ENCODE measurements around the gene PSAP. TPM values are rescaled to one million over a fixed set of nuclear protein-coding genes. Genes with fewer than 3 reads are reported as not detected.

The PSAP gene
- polyA plus RNA-seq, 3 donors: 3,391 to 8,673 (median 7,346) TPM

DNA sequence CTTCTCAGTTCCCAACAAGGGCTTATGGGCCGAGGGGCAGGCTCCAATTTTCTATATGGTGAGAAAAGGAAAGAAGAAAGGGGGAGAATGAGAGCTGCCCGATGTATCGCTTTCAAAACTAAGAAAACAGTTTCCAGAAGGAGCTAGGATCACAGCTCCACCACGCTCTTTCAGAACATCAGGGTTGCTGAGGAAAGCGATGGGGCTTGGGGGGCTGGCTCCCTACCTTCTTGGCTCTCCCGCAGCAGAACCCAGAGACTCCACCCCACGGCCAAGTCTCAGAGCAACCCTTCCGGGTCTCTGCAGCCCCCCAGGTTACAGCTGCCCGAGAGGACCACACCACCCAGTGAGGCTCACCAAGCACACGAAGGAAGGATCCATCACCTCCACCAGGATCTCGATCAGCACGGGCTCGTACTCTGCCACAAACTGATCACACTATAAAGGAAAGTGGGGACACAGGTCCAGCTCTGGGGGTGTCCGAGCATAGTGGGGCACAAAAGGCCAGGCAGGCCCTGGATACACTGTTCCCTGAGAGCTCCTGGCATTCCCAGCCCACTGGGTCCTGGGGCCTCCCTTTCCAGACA is 32.3 kb downstream of the PSAP start:
- whole genome bisulfite sequencing (ENCODE audit: insufficient coverage): 91% methylated on average over 6 of the region's 14 CpGs
- no peaks in the 10 kb centered on the region for H3K9me3 ChIP-seq (replicated peaks in 1 of 2; ENCODE audit: control insufficient read depth in 1 of 2, insufficient read depth in 1 of 2, low read length in 2 of 2)
- no peak overlapping the region for H2AFZ ChIP-seq (ENCODE audit: insufficient read depth, low read depth, low read length, poor library complexity, severe bottlenecking)
- peaks cover 97 to 99% of the 10 kb centered on the region in 2 donors for H3K4me1 ChIP-seq (ENCODE audit: control insufficient read depth in 1 of 2, insufficient read depth in 2 of 2, low read length in 2 of 2)
- peak overlapping the region; percentile 21 to 48 for H3K4me3 Mint-ChIP-seq
- peak overlapping the region; percentile 58 for H3K9ac ChIP-seq (ENCODE audit: insufficient read depth, low read length, poor library complexity, severe bottlenecking)
- H3K9me3 Mint-ChIP-seq: no peaks in the 10 kb centered on the region
- peak overlapping the region in 1 of 3 experiments; percentile 46 for H3K4me3 ChIP-seq (replicated peaks in 1 of 3; ENCODE audit: low read depth in 2 of 3, low read length in 3 of 3)
- H3K27me3 ChIP-seq (ENCODE audit: control insufficient read depth in 2 of 2, insufficient read depth in 2 of 2, low read length in 2 of 2): no peaks in the 10 kb centered on the region
- H3K4me2 ChIP-seq (replicated peaks; ENCODE audit: extremely low read depth, low read length, poor library complexity, severe bottlenecking): peak overlapping the region; percentile 40
- H3K36me3 Mint-ChIP-seq: peaks cover 96 to 98% of the 10 kb centered on the region in 2 donors
- peak overlapping the region; percentile 89 to 95 for H3K27ac ChIP-seq (ENCODE audit: low read depth in 1 of 2, low read length in 2 of 2)
- peaks cover 94 to 100% of the 10 kb centered on the region in 2 donors for H3K36me3 ChIP-seq (replicated peaks in 1 of 2; ENCODE audit: control insufficient read depth in 1 of 2, insufficient read depth in 2 of 2, low read length in 2 of 2)
- peaks cover 100% of the 10 kb centered on the region for H4K20me1 ChIP-seq (ENCODE audit: insufficient read depth, low read length)
- no peak for TF ChIP-seq CTCF (IDR thresholded peaks at IDR 0.05)
- DNase-seq: no peak
- intact Hi-C loops (cut with micrococcal nuclease): loop anchor here in 1 of 2 donors (10.0 kb wide), 1 partner anchor 504 kb away; the partner anchor contains the start of gene SLC29A3
- H3K4me1 Mint-ChIP-seq: peaks cover 96% of the 10 kb centered on the region
- peak overlapping the region; percentile 96 to 98 (median 98) for H3K27ac Mint-ChIP-seq
- H3K27me3 Mint-ChIP-seq (ENCODE audit: low read depth in 3 of 3): peaks cover 0 to 4% (median 0%) of the 10 kb centered on the region in 3 donors
- H3K79me2 ChIP-seq (ENCODE audit: insufficient read depth, low read length): peaks cover 87% of the 10 kb centered on the region

DNA sequence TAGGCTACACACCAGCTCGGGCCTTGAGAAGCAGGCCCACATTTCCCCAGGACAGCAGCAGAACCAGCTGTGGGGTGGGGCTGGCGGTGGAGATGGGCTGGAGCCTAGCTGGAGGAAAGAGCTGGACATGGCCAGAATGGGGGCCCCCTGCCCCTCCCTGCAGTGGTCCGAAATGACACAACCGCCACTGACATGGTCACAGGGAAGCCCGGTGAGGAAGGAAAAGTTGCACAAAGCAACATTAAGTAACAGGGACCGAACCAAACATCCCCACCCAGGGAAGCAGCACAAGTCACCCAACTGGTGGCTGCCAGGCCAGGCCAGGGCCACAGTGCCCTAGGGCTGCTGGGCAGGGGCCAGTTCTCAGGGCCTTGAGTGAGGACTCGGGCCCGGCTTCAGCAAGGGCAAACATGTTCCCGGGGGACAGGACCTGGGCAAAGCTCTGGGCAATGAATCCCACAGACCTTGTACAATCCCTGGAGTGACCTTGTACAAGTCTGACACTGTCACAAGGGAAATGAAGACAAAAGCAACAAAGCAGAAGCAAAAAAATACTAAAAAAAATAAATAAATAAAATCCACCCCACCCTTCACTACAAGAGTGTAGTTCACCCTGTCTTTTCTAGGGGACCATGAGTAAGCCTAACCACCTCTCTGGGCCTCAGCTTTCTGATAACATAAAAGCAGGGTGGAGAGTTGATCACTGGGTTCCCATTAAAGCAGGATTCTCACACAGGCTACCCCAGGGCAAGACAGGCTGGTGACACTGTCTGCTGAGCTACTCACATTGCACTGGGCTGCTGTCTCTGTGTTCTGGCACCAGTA is 33.0 kb downstream of the PSAP start:
- peak overlapping the region; percentile 89 to 95 for H3K27ac ChIP-seq (ENCODE audit: low read depth in 1 of 2, low read length in 2 of 2)
- H3K9me3 Mint-ChIP-seq: no peaks in the 10 kb centered on the region
- H2AFZ ChIP-seq (ENCODE audit: insufficient read depth, low read depth, low read length, poor library complexity, severe bottlenecking): no peak overlapping the region
- H3K36me3 Mint-ChIP-seq: peaks cover 96% of the 10 kb centered on the region in 2 donors
- H3K36me3 ChIP-seq (replicated peaks in 1 of 2; ENCODE audit: control insufficient read depth in 1 of 2, insufficient read depth in 2 of 2, low read length in 2 of 2): peaks cover 93 to 100% of the 10 kb centered on the region in 2 donors
- peak overlapping the region; percentile 96 to 98 (median 98) for H3K27ac Mint-ChIP-seq
- peaks cover 94% of the 10 kb centered on the region for H3K4me1 Mint-ChIP-seq
- peak overlapping the region; percentile 58 for H3K9ac ChIP-seq (ENCODE audit: insufficient read depth, low read length, poor library complexity, severe bottlenecking)
- DNase-seq: peak; percentile 79 to 94 (median 88)
- 2% methylated on average over 7 of the region's 9 CpGs for WGBS (ENCODE audit: insufficient coverage)
- peaks cover 0 to 2% (median 0%) of the 10 kb centered on the region in 3 donors for H3K27me3 Mint-ChIP-seq (ENCODE audit: low read depth in 3 of 3)
- H3K9me3 ChIP-seq (replicated peaks in 1 of 2; ENCODE audit: control insufficient read depth in 1 of 2, insufficient read depth in 1 of 2, low read length in 2 of 2): no peaks in the 10 kb centered on the region
- peaks cover 80% of the 10 kb centered on the region for H3K79me2 ChIP-seq (ENCODE audit: insufficient read depth, low read length)
- H3K4me2 ChIP-seq (replicated peaks; ENCODE audit: extremely low read depth, low read length, poor library complexity, severe bottlenecking): peak overlapping the region; percentile 40
- TF ChIP-seq CTCF (IDR thresholded peaks at IDR 0.05): no peak
- H3K4me3 ChIP-seq (replicated peaks in 1 of 3; ENCODE audit: low read depth in 2 of 3, low read length in 3 of 3): peak overlapping the region in 1 of 3 experiments; percentile 46
- H3K4me3 Mint-ChIP-seq: peak overlapping the region; percentile 27 to 80
- H4K20me1 ChIP-seq (ENCODE audit: insufficient read depth, low read length): peaks cover 100% of the 10 kb centered on the region
- intact Hi-C loops (cut with micrococcal nuclease): loop anchor here in 1 of 2 donors (10.0 kb wide), 1 partner anchor 503 kb away; the partner anchor contains the start of gene SLC29A3
- no peaks in the 10 kb centered on the region for H3K27me3 ChIP-seq (ENCODE audit: control insufficient read depth in 2 of 2, insufficient read depth in 2 of 2, low read length in 2 of 2)
- H3K4me1 ChIP-seq (ENCODE audit: control insufficient read depth in 1 of 2, insufficient read depth in 2 of 2, low read length in 2 of 2): peaks cover 93 to 99% of the 10 kb centered on the region in 2 donors
